Measurements from ENCODE around the gene PCSK9. TPM values are rescaled to one million over a fixed set of nuclear protein-coding genes. Genes with fewer than 3 reads are reported as not detected.

Gene PCSK9
- total and polyA plus RNA-seq, 2 of the 13 experiments (the other 11 are each of a cell fraction or from before 2014, with no cell fraction given) = 33.3 to 80.5 TPM

DNA sequence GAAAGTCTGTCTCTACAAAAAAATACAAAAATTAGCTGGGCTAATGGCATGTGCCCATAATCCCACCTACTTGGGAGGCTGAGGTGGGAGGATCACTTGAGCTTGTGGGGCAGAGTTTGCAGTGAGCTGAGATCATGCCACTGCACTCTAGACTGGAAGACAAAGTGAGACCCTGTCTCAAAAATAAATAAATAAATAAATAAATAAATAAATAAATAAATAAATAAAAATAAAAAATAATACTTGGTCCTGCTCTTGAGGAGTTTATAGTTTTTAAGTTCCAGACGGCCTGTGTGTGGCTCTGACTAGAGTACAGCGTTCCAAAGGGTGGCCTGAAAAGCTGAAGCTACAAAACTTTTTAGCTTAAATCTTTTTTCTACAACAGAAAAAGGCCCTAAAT is 35.1 kb downstream of the PCSK9 start:
- CTCF ChIA-PET (ENCODE audit: low intra/inter-chr PET ratio, low total read pairs) = no interaction called here
- POLR2A ChIA-PET = no interaction called here
- Histone ChIP-seq H3K27ac (ENCODE audit: extremely low read length, insufficient read depth, low read length) (no peak overlapping the region), H3K4me3 (replicated peaks in 1 of 3; ENCODE audit: insufficient read depth in 1 of 3, low read depth in 2 of 3, low read length in 3 of 3) (no peak overlapping the region), H3K79me2 (ENCODE audit: insufficient read depth, low read length) (no peaks in the 10 kb centered on the region), H3K9ac (ENCODE audit: insufficient read depth, low read depth, low read length) (no peak overlapping the region), H3K27me3 (ENCODE audit: control insufficient read depth in 1 of 2, insufficient read depth in 2 of 2, low read length in 2 of 2) (no peaks in the 10 kb centered on the region), H4K20me1 (ENCODE audit: insufficient read depth, low read length) (no peaks in the 10 kb centered on the region), H3K36me3 (replicated peaks in 1 of 2; ENCODE audit: control insufficient read depth in 1 of 2, insufficient read depth in 2 of 2, low read length in 2 of 2) (peaks cover 37 to 78% of the 10 kb centered on the region in 2 experiments), H3K4me1 (ENCODE audit: insufficient read depth, low read length) (peaks cover 15% of the 10 kb centered on the region), H3K4me2 (ENCODE audit: low read depth, low read length) (no peak overlapping the region), H2AFZ (ENCODE audit: low read length) (no peak overlapping the region), H3K9me3 (ENCODE audit: low read length) (no peaks in the 10 kb centered on the region)
- DNase-seq (ENCODE audit: low spot score) (no peak), ATAC-seq (no peak), FAIRE-seq (no peak)
- 96% methylated on average over 2 of the region's 2 CpGs for WGBS (ENCODE audit: low lambda C conversion rate)
- BruUV-seq (replicated peaks) = no TSS peak
- TF ChIP-seq SIN3A (IDR thresholded peaks at IDR 0.05; ENCODE audit: borderline replicate concordance, low read depth, low read length) (no peak), ZNF235 (CRISPR knock-in tag; IDR thresholded peaks at IDR 0.05; ENCODE audit: borderline replicate concordance) (no peak), ZNF513 (CRISPR knock-in tag; conservative IDR thresholded peaks at IDR 0.05) (no peak), ZNF562 (CRISPR knock-in tag; IDR thresholded peaks at IDR 0.05; ENCODE audit: borderline replicate concordance) (no peak), ZNF546 (CRISPR knock-in tag; conservative IDR thresholded peaks at IDR 0.05) (no peak), ZNF441 (CRISPR knock-in tag; IDR thresholded peaks at IDR 0.05; ENCODE audit: borderline replicate concordance) (no peak), ZNF788 (CRISPR knock-in tag; IDR thresholded peaks at IDR 0.05; ENCODE audit: borderline replicate concordance) (no peak), NFIB (CRISPR knock-in tag; IDR thresholded peaks at IDR 0.05; ENCODE audit: borderline replicate concordance) (no peak), PAF1 (CRISPR knock-in tag; IDR thresholded peaks at IDR 0.05) (no peak), IKZF1 (IDR thresholded peaks at IDR 0.05) (no peak)
- TF ChIP-seq, protein P1, sequence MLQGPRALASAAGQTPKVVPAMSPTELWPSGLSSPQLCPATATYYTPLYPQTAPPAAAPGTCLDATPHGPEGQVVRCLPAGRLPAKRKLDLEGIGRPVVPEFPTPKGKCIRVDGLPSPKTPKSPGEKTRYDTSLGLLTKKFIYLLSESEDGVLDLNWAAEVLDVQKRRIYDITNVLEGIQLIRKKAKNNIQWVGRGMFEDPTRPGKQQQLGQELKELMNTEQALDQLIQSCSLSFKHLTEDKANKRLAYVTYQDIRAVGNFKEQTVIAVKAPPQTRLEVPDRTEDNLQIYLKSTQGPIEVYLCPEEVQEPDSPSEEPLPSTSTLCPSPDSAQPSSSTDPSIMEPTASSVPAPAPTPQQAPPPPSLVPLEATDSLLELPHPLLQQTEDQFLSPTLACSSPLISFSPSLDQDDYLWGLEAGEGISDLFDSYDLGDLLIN (CRISPR knock-in tag; IDR thresholded peaks at IDR 0.05; ENCODE audit: borderline replicate concordance) = no peak
- TF ChIP-seq, protein P2, sequence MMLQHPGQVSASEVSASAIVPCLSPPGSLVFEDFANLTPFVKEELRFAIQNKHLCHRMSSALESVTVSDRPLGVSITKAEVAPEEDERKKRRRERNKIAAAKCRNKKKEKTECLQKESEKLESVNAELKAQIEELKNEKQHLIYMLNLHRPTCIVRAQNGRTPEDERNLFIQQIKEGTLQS (CRISPR knock-in tag; IDR thresholded peaks at IDR 0.05) = no peak
- TF ChIP-seq, protein P3, sequence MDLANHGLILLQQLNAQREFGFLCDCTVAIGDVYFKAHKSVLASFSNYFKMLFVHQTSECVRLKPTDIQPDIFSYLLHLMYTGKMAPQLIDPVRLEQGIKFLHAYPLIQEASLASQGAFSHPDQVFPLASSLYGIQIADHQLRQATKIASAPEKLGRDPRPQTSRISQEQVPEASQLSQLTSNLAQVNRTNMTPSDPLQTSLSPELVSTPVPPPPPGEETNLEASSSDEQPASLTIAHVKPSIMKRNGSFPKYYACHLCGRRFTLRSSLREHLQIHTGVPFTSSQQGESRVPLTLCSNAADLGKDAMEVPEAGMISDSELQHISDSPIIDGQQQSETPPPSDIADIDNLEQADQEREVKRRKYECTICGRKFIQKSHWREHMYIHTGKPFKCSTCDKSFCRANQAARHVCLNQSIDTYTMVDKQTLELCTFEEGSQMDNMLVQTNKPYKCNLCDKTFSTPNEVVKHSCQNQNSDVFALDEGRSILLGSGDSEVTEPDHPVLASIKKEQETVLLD (CRISPR knock-in tag; IDR thresholded peaks at IDR 0.05; ENCODE audit: low read depth) = no peak
- intact Hi-C loops (cut with micrococcal nuclease; ENCODE audit: unreplicated experiment) (loop anchor here (10.0 kb wide), 1 partner anchor 200 kb away; no protein-coding TSS in a partner anchor), in situ Hi-C loops (cut with HindIII; ENCODE audit: extremely low pct_ligation_motif_present, low pct_unique_long_range_greater_than_20kb) (no loop called here)
